NCI-H82 (cell line): ENCODE results near the gene HAGHL.
"Not testable (repeated sequence)": the region's sequence is repeated elsewhere in the genome, so short reads cannot be mapped to it uniquely, and the experiment has no call there.

Source experiments
- DNase-seq: peaks from one replicate; lab custom pipeline; 2025; lab: John Stamatoyannopoulos, UW

Gene HAGHL

DNA sequence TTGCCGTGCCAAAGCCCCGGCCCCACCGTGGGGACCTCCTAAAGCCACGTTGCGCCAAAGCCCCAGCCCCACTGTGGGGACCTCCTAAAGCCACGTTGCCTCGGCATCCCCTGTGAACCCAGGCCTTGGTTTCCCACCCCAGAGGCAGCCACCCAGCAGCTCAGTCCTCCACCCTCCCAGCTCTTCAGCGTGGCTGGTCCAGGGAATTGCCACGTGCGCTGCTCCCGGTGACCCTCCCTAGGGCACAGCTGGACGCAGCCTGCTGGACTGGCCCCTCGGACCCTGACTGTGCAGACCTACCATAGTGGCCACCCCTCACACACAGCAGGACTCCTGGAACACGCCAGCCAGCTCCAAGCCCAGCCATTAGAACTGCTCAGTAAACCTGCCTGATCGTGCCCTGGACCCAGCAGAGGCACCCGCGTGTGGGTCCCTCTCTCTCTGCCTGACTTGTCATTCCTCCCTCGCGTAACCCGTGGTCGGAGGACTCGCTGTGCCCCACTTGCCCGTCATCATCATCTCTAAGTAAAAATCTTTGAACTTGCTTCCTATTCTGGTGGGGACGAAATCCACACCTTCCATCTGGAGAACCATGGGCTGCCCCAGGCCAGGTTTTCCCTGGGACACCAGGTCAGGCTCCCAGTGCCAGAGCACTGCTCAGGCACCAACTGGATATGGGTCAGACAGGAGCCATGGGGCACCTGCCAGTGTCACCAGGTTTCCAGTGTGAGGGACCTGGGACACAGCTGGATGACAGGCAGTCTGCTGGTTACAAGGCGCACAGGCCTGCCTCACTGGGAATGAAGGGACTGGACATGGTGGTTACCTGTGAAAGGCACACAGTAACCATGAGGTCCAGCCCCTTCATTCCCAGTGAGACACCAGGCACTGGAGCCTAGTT lies 8.3 kb downstream of the HAGHL start:
- no peak for DNase-seq

DNA sequence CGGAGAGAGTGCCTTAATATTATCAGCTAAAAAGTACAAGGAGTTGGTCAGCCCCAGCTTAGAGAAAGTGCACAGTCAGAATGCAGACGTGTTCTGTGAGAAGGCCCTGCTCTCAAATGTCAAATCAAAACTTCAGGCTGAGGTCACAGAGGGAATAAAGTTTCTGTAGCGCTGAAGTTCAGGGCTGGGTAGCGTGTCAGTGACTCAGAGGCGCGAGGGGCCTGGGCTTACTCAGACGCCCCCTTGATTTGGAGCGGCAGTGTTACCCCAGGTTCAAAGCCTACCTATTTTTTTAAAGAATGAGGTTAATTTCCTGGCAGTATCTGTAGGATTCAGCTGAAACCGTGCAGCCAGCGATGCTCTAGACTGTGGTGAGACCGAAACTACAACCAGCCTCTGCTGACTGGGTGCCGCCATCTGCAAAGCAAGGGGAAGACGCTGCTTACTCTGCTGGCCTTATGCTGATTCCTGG lies 9.1 kb downstream of the HAGHL start:
- no peak for DNase-seq

DNA sequence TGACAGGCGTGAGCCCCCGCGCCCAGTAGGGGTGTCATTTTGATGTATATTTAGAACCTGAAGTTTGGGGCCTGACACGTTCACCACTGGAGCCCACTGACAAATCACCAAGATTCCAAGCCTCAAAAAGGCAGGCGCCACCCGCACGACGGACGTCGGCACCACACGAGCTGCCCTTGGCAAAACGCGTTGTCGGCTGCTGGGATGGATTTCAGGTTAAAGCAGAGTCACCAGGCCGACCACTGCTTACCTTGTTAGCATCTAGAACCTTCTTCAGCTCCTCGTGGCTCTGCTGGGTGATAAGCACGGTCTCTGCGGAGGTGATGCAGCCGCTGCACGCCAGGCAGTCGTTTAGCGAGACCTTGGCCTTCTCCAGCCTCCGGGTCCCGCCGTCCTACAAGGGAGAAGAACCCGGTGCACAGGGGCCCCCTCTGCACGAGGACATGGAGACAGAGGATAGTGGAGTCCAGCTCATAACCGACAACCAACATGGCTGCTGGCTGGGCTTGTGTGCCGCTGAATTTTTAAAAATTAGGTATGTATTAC lies 10.1 kb downstream of the HAGHL start:
- DNase-seq: no peak

DNA sequence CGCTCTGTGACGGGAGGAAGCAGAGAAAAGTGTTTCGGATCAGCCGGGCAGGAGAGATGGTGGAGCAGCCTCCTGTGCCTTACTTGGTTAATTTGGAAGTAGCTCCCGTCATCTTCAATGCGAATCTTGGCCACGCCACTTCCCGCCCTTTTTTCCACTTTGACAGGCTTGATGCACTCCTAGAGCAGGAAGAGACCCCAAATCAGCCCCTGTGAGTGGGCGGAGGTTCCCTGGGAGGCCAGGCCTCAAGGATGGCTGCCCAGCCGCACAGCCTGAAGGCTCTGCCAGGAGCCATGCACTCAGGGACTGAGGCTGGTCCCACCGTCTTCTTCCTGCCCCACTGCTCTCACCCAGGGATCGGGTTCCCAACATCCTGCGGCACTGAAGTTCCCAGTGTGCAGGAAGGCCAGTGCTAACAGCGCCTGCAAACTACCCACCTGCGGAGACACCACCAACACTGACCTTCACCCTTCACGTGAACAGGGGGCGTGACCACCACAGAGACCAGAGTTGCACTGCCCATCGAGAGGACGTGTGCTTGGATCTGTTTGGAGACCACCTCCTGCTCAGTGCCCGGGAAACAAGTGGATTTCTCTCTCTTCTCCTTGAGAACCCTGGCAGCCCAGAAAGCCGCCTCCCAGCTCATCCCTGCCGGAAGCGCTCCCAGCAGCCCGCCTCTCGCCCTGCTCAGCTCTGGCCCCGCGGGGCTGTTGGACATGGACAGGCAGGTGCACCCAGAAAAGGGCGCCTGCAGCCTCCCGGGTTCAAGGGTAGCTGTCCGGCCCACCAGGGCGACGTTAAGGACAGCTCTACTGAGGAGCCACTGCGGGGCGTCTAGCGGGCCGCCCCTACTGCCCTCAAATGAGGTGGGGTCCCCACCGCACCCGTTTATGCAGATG lies 12.9 kb downstream of the HAGHL start:
- DNase-seq: no peak

DNA sequence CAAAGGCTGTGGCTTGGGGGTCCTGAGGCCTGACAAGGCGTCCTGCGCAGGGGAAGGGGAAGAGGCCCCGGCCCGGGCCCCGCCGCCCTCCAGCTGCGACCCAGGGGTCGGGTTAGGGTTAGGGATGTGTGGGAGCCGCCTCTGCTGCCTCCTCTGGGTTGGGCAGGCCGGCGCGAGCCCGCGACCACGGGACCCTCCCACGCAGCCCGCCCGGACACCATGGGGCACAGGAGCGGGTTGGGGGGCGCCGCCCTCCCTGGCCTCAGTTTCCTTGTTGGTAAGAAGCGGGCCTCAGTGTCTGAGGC lies 13.5 kb downstream of the HAGHL start:
- DNase-seq: no peak

DNA sequence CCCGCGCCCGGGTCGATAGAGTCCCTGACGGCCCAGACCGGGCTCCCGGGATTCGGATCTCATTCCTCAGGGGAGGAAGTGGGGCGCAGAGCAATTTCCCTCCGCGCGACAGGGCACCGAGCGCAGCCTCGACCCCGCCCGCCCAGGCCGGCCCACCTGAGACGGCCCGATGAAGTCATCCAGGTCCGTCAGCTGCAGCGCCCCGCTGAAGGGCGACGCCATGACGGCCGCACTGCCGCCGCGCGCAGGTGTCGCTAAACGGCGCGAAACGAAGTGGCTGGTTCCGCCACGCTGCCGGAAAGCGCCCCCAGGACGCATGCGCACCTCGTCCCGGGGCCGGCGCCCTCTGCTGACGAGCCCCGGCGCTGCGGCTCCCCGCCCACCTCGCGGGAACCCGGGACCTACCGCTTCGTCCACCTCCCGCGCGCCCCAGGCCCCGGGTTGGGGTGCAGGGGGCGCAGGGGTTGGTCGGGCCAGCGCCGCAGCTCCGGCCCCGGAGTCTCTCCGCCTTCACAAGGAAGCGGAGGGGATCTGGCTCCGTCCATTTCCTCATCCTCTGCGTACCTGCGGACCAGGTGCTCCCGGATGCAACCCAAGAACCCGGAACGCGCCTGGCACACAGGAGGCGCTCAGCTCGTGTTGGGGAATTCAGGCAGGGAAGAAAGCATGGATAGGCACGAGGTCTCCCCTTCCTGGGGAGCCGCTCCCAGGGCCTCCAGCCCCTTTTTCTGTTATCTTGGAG lies 14.0 kb downstream of the HAGHL start, which contains the start of gene CIAO3:
Gene CIAO3 (minus strand): TSS at position 234 of the 742 bp plus-strand sequence. CDS start 12 bp downstream, at position 222.
- peak; percentile 92 for DNase-seq

DNA sequence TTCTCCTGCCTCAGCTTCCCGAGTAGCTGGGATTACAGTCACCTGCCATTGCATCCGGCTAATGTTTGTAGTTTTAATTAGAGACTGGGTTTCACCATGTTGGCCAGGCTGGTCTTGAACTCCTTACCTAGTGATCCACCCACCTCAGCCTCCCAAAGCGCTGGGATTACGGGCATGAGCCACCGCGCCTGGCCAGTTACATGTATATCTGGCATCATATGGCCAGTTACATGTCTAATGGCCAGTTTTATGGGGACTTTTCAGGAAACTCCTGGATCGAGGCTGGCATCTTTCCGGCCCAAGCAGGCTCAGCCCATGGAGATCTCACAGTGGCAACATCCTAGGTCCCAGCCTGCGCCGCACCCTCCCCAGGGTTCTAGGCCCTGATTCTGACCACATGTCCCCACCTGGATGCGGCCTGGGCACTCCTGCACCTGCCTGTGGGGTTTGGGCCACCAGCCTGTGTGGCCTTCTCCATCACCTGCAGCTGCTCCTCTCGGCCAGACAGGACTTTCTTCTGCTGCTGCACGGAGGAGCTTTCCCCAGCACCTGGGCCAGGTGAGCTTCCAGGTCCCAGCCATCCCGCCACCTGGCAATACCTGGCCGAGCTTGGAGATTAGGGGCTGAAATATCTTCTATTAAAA lies 15.2 kb downstream of the HAGHL start:
- no peak for DNase-seq

DNA sequence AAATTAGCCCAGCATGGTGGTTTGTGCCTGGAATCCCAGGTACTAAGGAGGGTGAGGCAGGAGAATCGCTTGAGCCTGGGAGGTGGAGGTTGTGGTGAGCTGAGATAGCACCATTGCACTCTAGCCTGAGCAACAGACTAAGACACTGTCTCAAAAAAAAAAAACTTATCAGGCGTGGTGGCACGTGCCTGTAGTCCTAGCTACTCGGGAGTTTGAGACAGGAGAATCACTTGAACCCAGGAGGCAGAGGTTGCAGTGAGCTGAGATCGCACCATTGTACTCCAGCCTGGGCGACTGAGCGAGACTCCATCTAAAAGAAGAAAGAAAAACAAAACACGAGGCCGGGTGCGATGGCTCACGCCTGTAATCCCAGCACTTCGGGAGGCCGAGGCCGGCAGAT lies 16.0 kb downstream of the HAGHL start:
- not testable (repeated sequence) for DNase-seq

DNA sequence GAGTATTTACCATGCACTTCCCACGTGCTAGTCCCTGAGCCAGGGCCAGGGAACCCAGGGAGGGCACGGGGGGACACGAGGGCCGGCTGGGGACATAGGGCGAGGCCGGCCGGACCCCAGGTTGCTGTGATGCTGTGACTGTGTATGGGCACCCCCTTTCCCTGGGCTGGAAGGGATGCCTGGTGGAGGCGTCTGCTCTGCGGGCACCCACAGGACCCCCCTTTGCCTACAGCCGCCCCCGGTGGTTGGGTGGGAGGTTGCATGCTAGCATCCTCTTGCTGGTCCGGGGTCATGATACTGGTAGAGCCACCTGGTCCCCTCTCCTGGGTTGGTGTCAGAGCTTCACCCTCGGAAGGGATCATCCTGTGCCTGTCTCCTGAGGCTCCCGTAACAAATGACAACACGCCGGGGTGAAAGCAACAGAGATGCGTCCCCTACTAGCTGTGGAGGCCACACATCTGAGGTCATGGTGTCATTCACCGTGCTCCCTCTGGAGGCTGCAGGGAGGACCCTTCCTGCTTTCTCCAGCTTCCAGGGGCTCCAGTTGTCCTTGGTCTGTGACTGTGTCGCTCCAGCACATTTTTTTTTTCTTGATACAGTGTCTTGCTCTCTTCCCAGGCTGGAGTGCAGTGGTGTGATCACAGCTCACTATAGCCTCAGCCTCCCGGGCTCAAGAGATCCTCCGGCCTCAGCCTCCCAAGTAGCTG lies 17.0 kb downstream of the HAGHL start:
- peak; percentile 35 for DNase-seq

DNA sequence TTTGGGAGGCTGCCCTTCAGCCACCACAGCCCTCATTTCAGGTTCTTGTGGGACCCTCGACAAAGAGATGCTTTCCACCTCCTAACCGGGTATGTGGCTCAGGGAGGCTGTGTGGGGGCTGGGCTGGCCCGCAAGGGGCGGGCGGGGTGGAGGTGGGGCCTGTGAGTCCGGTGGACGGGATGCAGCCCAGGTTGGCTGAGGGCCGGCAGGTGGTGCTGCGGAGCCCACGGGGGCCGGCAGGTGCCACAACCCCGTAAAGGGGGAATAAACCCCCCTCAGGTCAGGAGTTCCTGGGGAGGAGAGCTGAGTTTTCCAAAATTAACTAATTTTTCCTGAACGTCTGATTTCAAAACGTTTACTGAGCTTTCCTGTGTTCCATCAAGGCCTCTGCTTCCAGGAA lies 18.8 kb downstream of the HAGHL start:
- peak; percentile 67 for DNase-seq

DNA sequence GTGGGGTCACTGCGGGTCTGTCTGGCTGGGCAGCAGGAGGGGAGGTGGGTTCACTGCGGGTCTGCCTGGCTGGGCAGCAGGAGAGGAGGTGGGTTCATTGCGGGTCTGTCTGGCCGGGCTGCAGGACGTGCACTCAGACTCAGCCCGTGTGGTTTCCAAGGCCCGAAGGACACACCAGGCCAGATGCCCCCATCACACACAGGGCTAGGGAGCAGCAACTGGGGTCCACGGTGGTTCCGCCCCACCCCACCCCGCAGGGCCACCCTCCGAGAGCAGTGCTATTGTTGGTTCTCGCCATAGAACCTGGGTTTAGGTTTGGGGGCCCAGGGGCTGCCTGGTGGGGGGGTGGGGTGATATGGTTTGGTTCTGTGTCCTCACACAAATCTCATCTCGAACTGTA lies 19.7 kb downstream of the HAGHL start:
- DNase-seq: no peak

DNA sequence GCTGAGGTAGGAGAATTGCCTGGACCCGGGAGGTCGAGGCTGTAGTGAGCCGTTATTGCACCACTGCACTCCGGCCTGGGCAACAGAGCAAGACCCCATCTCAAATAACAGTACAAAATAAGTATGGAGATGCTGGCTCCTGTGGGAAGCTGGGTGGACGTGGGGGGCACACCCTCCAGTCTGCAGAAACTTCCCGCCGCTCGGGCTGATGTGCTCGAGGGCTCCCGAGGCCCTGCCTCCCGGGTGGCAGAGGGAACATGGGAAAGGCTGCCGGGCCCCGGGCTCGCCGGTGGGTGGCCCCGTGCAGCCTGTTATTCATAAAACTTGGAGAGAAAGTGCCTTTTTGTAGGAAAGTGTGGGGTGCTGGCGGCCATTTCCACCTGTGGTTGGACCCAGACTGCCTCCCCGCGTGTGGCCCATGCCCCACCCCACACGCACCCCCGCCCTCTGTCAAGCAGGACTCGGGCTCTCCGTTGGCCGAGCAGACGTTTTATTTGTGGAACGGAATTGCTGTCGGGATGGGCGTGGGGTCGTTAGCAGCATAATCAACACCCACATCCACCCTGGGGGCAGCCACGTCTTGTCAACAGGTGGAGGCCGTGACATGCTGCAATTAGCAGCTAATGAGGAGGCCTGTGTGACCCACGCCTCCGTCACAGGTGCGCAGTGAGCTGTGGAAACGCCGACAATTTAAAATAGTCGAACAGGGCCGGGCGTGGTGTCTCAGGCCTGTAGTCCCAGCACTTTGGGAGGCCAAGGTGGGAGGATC lies 21.3 kb downstream of the HAGHL start:
- DNase-seq: no peak

DNA sequence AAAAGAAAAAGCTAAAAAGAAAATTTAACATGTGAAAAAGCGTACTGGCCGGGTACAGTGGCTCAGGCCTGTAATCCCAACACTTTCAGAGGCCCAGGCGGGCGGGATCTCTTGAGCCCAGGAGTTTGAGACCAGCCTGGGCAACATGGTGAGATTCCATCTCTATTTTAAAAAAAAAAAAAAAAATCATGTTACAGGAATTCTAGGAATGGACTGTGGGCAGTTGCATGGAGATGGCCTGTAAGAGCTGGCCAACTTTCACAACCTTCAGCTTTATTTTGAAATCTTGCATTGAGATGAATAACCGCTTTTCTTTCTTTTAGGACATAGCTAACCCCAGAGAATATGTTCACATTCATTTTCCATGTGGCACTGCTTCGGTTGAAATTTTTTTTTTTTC lies 22.1 kb downstream of the HAGHL start:
- no peak for DNase-seq

DNA sequence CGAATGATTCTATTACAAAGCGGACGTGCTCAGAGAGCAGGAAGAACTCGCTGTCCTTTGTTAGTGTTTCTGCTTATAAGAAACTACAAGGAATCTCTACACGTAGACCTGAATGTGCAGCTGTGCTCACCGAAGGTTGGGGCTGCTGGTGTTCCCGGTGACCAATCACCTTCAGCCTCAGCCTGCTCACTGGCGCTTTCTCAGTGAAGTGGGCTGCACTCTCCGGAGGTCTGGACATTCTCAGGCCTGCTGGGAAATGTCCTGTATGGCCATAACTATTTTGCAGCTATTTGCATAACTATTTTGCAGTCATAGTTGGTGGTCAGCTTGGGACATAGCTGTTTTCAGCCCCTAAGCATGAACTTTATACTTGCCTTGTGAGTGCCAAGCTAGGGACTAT lies 23.6 kb downstream of the HAGHL start:
- DNase-seq: no peak

DNA sequence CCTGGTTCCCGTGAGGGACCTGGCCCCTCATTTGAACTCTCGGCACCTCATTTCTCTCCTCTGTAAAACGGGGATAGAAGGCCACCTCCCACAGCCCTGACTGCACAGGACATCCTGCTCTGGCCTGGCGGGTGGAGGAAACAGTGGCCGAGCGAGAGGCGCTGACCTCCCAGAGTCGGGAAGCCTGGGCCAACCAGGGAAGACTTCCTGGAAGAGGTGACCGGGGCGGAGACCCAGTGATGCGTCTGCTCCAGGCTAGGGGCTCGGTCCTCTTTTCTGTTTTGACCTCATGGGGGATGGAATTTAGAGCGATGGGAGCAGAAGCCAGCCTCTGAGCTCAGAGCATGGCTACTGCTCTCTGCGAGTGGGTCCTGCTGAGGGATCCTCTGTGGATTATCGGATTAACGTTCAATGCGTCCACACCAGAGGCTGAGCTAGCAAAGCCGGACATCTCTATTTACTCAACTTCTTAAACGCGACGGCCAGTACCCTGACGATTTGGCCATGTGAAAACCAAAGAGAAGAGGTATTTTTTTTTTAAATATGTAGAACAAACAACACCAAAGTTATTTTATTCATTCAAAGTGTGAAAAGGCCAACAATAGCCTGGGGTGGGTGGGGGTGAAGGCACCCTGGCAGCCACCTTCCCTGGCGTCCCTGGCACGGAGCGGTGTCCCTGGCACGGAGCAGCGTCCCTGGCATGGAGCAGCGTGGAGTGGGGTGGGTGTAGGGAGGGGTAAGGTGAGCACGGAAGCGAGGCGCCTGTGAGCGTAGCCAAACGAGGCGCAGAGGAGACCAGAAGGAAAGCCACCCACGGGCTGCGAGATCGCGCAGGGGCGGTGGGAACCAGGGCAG lies 24.5 kb downstream of the HAGHL start:
- peak; percentile 77 for DNase-seq

DNA sequence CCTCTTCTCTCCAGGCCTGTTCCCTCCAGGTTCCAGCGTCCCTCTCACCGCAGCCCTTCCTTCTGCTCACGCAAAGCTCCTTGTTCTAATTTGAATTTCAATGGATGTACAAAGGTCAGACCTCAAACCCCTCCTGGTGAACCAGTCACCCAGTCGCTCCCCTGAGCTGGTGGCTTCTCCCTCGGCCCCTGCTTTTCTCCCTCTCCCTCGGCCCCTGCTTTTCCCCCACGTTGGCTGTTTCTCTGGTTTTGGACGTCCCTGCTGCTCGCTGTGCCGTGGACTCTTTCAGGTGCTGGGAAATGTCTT lies 25.1 kb downstream of the HAGHL start:
- no peak for DNase-seq

DNA sequence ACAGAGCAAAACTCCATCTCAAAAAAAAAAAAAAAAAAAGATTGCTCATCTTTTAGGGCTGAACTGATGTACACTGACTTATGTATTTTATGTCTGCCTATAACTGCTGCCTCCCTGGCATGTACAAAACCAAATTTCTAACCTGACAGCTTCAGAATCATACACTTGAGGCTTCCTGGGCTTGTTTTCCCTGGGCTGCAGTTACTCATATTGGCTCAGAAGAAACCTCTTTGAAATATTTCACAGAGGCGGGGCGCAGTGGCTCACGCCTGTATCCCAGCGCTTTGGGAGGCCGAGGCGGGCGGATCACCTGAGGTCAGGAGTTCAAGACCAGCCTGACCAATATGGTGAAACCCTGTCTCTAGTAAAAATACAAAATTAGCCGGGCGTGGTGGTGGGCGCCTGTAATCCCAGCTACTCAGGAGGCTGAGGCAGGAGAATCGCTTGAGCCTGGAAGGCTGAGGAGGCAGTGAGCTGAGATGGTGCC lies 27.3 kb downstream of the HAGHL start:
- not testable (repeated sequence) for DNase-seq

DNA sequence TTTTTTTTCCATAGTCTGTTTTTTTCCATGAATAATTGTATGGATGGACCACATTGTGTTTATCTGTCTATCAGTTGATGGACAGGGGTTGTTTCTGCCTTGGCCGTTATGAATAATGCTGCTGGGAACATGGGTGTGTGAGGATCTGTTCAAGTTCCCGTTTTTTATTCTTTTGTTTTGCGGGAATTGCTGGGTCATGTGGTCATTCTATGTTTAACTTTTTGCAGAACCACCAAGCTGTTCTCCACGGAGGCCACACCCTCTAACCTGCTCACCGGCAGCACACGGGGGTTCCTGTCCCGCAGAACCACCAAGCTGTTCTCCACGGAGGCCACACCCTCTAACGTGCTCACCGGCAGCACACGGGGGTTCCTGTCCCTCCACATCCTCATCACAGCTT lies 27.8 kb downstream of the HAGHL start:
- DNase-seq: no peak

DNA sequence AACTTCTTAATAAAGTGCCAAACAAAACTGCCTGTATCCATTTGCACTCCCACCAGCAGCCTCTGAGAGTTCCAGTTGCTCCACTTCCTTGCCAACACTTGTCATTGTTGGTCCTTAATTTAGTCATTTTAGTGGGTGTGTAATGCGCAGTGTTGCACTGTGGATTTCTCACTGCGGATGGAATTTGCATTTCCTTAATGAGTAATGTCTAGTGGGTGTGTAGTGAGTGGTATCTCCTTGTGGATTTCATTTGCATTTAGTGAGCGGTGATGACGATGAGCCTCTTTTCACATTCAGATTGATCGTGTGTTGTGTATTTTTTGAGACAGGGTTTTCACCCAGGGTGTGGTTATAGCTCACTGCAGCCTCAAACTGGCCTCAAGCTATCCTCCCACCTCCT lies 29.5 kb downstream of the HAGHL start:
- no peak for DNase-seq
